Gastroesophageal sphincter (tissue), 3 donors: Measurements from ENCODE around the gene KIFAP3.

ENCODE experiments used
- CTCF ChIP-seq, 4 experiments: fragments of 200-600 bp in 2 of 4; fragments of 450-650 bp in 2 of 4; sonication (generic) in 1 of 4; IDR thresholded peaks; one replicate each; pipeline ENCODE4 v1.5.1; 2017 to 2019; ENCODE audit warnings: antibody characterized with exemption in 4 of 4, mild to moderate bottlenecking in 2 of 4, moderate library complexity in 2 of 4
- POLR2A ChIP-seq, 2 donors: fragments of 450-650 bp; IDR thresholded peaks; one replicate each; pipeline ENCODE4 v1.6.1; 2017; ENCODE audit warnings: antibody characterized with exemption in 2 of 2, mild to moderate bottlenecking in 2 of 2, moderate library complexity in 1 of 2
- POLR2AphosphoS5 ChIP-seq: sonication (generic); formaldehyde crosslinking; IDR thresholded peaks from one replicate; pipeline ENCODE4 v1.6.1; 2017; ENCODE audit warnings: antibody characterized with exemption

- TF ChIP-seq POLR2A (IDR thresholded peaks at IDR 0.05), result no peak
- no peak for TF ChIP-seq POLR2AphosphoS5
- TF ChIP-seq CTCF (IDR thresholded peaks at IDR 0.05), result peak; percentile 51 to 67 (median 61)
Observed at GRCh38 chr1:169928438-169929209, 145.9 kb downstream of the KIFAP3 start.
